ENCODE data around the gene ZNF41. TPM values are rescaled to one million over a fixed set of nuclear protein-coding genes. Genes with fewer than 3 reads are reported as not detected.

ZNF41 gene
- total RNA-seq, 1 experiment from 2014 or later = 15.3 TPM

Other genes starting within 250 kb of the ZNF41 start
- 0.48 and 0.59 TPM in 2 replicates for gene ZNF157, start 112.6 kb downstream of the ZNF41 start, total RNA-seq (2014; rRNA removed; shearing (Covaris generic))
- 37.3 and 41.5 TPM in 2 replicates for gene ARAF, start 78.0 kb upstream of the ZNF41 start, total RNA-seq (2014; rRNA removed; shearing (Covaris generic))
- 737 and 969 TPM in 2 replicates for gene TIMP1, start 99.2 kb upstream of the ZNF41 start, total RNA-seq (2014; rRNA removed; shearing (Covaris generic))
- 0.12 and 0.20 TPM in 2 replicates for gene SYN1, start 136.6 kb upstream of the ZNF41 start, total RNA-seq (2014; rRNA removed; shearing (Covaris generic))
- gene CFP, start 146.7 kb upstream of the ZNF41 start, total RNA-seq (2014; rRNA removed; shearing (Covaris generic)) = 0.10 and 0.12 TPM in 2 replicates
- gene ELK1, start 167.3 kb upstream of the ZNF41 start, total RNA-seq (2014; rRNA removed; shearing (Covaris generic)) = 39.0 and 44.8 TPM in 2 replicates
- 372 and 401 TPM in 2 replicates for gene UXT, start 176.0 kb upstream of the ZNF41 start, total RNA-seq (2014; rRNA removed; shearing (Covaris generic))